ENCODE measurements around the gene SERPINB7. TPM values are rescaled to one million over a fixed set of nuclear protein-coding genes. Genes with fewer than 3 reads are reported as not detected.

SERPINB7 gene
- polyA plus RNA-seq, 3 donors, result not detected

DNA sequence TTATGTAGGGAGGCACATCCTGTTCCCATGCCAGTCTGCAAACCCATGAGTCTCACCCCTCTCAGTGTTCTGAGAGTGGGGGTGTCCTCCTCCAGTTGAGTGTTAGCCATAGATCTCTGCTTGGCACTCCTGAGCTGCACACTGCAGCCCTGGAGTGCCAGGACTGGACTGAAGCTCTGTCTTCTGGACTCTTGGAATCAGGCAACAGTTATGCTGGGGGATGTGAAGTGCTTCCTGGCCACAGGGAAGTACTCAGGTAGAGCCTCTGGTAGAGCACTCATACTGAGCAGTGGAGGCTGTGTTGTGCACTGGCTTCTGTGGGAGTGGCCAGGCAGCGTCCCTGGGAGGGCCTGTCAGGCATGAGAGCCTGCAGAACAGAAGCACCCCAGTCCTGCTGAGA is 43.0 kb downstream of the SERPINB7 start:
- no peak for DNase-seq
- H3K4me3 ChIP-seq (replicated peaks in 1 of 3; ENCODE audit: low read depth in 2 of 3, low read length in 3 of 3), result no peak overlapping the region
- H3K36me3 ChIP-seq (replicated peaks in 1 of 2; ENCODE audit: control insufficient read depth in 1 of 2, insufficient read depth in 2 of 2, low read length in 2 of 2), result no peaks in the 10 kb centered on the region
- WGBS (ENCODE audit: insufficient coverage), result 100% methylated on average over 1 of the region's 1 CpG
- peaks cover 0 to 10% of the 10 kb centered on the region in 2 donors for H3K9me3 ChIP-seq (replicated peaks in 1 of 2; ENCODE audit: control insufficient read depth in 1 of 2, insufficient read depth in 1 of 2, low read length in 2 of 2)
- no peaks in the 10 kb centered on the region for H3K4me1 ChIP-seq (ENCODE audit: control insufficient read depth in 1 of 2, insufficient read depth in 2 of 2, low read length in 2 of 2)
- no peaks in the 10 kb centered on the region for H4K20me1 ChIP-seq (ENCODE audit: insufficient read depth, low read length)
- Mint-ChIP-seq H3K27ac (no peak overlapping the region), H3K27me3 (ENCODE audit: low read depth in 3 of 3) (peaks cover 0 to 2% (median under 1%) of the 10 kb centered on the region in 3 donors), H3K4me3 (no peak overlapping the region), H3K4me1 (peaks cover 3% of the 10 kb centered on the region), H3K36me3 (no peaks in the 10 kb centered on the region), H3K9me3 (peaks cover 3 to 15% (median 6%) of the 10 kb centered on the region in 7 donors)
- TF ChIP-seq, protein P1, sequence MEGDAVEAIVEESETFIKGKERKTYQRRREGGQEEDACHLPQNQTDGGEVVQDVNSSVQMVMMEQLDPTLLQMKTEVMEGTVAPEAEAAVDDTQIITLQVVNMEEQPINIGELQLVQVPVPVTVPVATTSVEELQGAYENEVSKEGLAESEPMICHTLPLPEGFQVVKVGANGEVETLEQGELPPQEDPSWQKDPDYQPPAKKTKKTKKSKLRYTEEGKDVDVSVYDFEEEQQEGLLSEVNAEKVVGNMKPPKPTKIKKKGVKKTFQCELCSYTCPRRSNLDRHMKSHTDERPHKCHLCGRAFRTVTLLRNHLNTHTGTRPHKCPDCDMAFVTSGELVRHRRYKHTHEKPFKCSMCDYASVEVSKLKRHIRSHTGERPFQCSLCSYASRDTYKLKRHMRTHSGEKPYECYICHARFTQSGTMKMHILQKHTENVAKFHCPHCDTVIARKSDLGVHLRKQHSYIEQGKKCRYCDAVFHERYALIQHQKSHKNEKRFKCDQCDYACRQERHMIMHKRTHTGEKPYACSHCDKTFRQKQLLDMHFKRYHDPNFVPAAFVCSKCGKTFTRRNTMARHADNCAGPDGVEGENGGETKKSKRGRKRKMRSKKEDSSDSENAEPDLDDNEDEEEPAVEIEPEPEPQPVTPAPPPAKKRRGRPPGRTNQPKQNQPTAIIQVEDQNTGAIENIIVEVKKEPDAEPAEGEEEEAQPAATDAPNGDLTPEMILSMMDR (IDR thresholded peaks at IDR 0.05), result no peak
- H2AFZ ChIP-seq (ENCODE audit: insufficient read depth, low read depth, low read length, poor library complexity, severe bottlenecking), result no peak overlapping the region
- intact Hi-C loops (cut with micrococcal nuclease), result no loop called here
- no peaks in the 10 kb centered on the region for H3K27me3 ChIP-seq (ENCODE audit: control insufficient read depth in 2 of 2, insufficient read depth in 2 of 2, low read length in 2 of 2)
- no peaks in the 10 kb centered on the region for H3K79me2 ChIP-seq (ENCODE audit: insufficient read depth, low read length)
- H3K9ac ChIP-seq (ENCODE audit: insufficient read depth, low read length, poor library complexity, severe bottlenecking), result no peak overlapping the region
- no peak overlapping the region for H3K4me2 ChIP-seq (replicated peaks; ENCODE audit: extremely low read depth, low read length, poor library complexity, severe bottlenecking)
- no peak overlapping the region for H3K27ac ChIP-seq (ENCODE audit: low read depth in 1 of 2, low read length in 2 of 2)

DNA sequence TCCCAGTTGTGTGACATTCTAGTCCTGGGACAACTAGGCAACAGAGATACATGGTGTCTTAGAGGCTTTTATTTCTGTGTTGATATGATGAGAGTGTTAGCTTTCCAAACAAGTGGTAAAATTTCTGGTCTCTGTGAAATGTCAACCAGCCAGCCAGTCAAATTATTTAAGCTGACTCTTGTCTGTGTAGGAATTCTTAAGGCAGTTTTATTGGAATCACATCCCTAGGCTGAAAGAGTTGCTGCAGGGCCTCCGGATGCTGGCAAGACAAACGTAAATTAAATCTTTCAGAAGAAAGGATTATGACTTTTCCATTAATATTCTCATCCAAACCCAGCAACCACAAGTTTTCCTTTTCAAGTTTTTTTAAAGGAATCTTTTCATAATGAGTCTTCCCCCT is 44.6 kb downstream of the SERPINB7 start:
- H3K27ac Mint-ChIP-seq, result no peak overlapping the region
- Histone ChIP-seq H3K9me3 (replicated peaks in 1 of 2; ENCODE audit: control insufficient read depth in 1 of 2, insufficient read depth in 1 of 2, low read length in 2 of 2) (peaks cover 0 to 10% of the 10 kb centered on the region in 2 donors), H3K4me3 (replicated peaks in 1 of 3; ENCODE audit: low read depth in 2 of 3, low read length in 3 of 3) (no peak overlapping the region), H3K4me1 (ENCODE audit: control insufficient read depth in 1 of 2, insufficient read depth in 2 of 2, low read length in 2 of 2) (no peaks in the 10 kb centered on the region), H3K27me3 (ENCODE audit: control insufficient read depth in 2 of 2, insufficient read depth in 2 of 2, low read length in 2 of 2) (no peaks in the 10 kb centered on the region), H3K79me2 (ENCODE audit: insufficient read depth, low read length) (no peaks in the 10 kb centered on the region), H2AFZ (ENCODE audit: insufficient read depth, low read depth, low read length, poor library complexity, severe bottlenecking) (no peak overlapping the region), H4K20me1 (ENCODE audit: insufficient read depth, low read length) (no peaks in the 10 kb centered on the region), H3K4me2 (replicated peaks; ENCODE audit: extremely low read depth, low read length, poor library complexity, severe bottlenecking) (no peak overlapping the region), H3K27ac (ENCODE audit: low read depth in 1 of 2, low read length in 2 of 2) (no peak overlapping the region), H3K9ac (ENCODE audit: insufficient read depth, low read length, poor library complexity, severe bottlenecking) (no peak overlapping the region), H3K36me3 (replicated peaks in 1 of 2; ENCODE audit: control insufficient read depth in 1 of 2, insufficient read depth in 2 of 2, low read length in 2 of 2) (no peaks in the 10 kb centered on the region)
- H3K9me3 Mint-ChIP-seq, result peaks cover 3 to 15% (median 7%) of the 10 kb centered on the region in 7 donors
- WGBS (ENCODE audit: insufficient coverage), result no CpG with 5 or more reads among the region's 2 CpGs
- intact Hi-C loops (cut with micrococcal nuclease), result no loop called here
- no peak overlapping the region for H3K4me3 Mint-ChIP-seq
- H3K36me3 Mint-ChIP-seq, result no peaks in the 10 kb centered on the region
- no peak for DNase-seq
- H3K4me1 Mint-ChIP-seq, result peaks cover 3% of the 10 kb centered on the region
- no peaks in the 10 kb centered on the region for H3K27me3 Mint-ChIP-seq (ENCODE audit: low read depth in 3 of 3)
- TF ChIP-seq, protein P1 (IDR thresholded peaks at IDR 0.05), result no peak

Data from CD14-positive monocyte (primary cell).